ENCODE data around the gene PAPPA.

PAPPA gene

GRCh38 chr9:116153765-116154333 lies at the start of gene PAPPA:
PAPPA (plus strand) TSS chr9:116153791; CDS start chr9:116154173, 382 bp downstream.
- no peak for DNase-seq

- DNase-seq, result no peak
Measured at GRCh38 chr9:116103976-116104820, 49.4 kb upstream of the PAPPA start.

- no peak for DNase-seq
Measured at GRCh38 chr9:116112236-116112635, 41.4 kb upstream of the PAPPA start.

GRCh38 chr9:116115761-116116353 lies 37.7 kb upstream of the PAPPA start:
- no peak for DNase-seq

GRCh38 chr9:116116393-116116792 lies 37.2 kb upstream of the PAPPA start:
- no peak for DNase-seq

GRCh38 chr9:116123171-116123570 lies 30.4 kb upstream of the PAPPA start:
- no peak for DNase-seq

GRCh38 chr9:116124472-116125040 lies 29.0 kb upstream of the PAPPA start:
- DNase-seq, result no peak

GRCh38 chr9:116133163-116133562 lies 20.4 kb upstream of the PAPPA start:
- no peak for DNase-seq

- DNase-seq, result no peak
Measured at GRCh38 chr9:116134975-116135374, 18.6 kb upstream of the PAPPA start.

- DNase-seq, result no peak
Measured at GRCh38 chr9:116137010-116137409, 16.6 kb upstream of the PAPPA start.

GRCh38 chr9:116137581-116137980 lies 16.0 kb upstream of the PAPPA start:
- no peak for DNase-seq

GRCh38 chr9:116141864-116142561 lies 11.6 kb upstream of the PAPPA start:
- no peak for DNase-seq

GRCh38 chr9:116142706-116143492 lies 10.7 kb upstream of the PAPPA start:
- DNase-seq, result no peak

- no peak for DNase-seq
Measured at GRCh38 chr9:116144038-116144437, 9.6 kb upstream of the PAPPA start.

- DNase-seq, result no peak
Measured at GRCh38 chr9:116144555-116144954, 9.0 kb upstream of the PAPPA start.

- no peak for DNase-seq
Measured at GRCh38 chr9:116145036-116145435, 8.6 kb upstream of the PAPPA start.

GRCh38 chr9:116147821-116148220 lies 5.8 kb upstream of the PAPPA start:
- no peak for DNase-seq

- DNase-seq, result no peak
Measured at GRCh38 chr9:116149844-116150243, 3.7 kb upstream of the PAPPA start.

- DNase-seq, result no peak
Measured at GRCh38 chr9:116151199-116151598, 2.4 kb upstream of the PAPPA start.

GRCh38 chr9:116151966-116152381 lies 1.6 kb upstream of the PAPPA start:
- no peak for DNase-seq

GRCh38 chr9:116152390-116152789 lies 1.2 kb upstream of the PAPPA start:
- no peak for DNase-seq

Data from stimulated activated CD8-positive, alpha-beta memory T cell treated with anti-CD3 and anti-CD28 coated beads, Interleukin-4, amount 100 ng/mL, for 48 hours (primary cell).